Upper lobe of right lung (tissue), 1 donor: ENCODE data around the gene MRPS5. TPM values are rescaled to one million over a fixed set of nuclear protein-coding genes. Genes with fewer than 3 reads are reported as not detected.
"Not testable (repeated sequence)": the region's sequence is repeated elsewhere in the genome, so short reads cannot be mapped to it uniquely, and the experiment has no call there.

Experiments used
- ATAC-seq: fragments of 200-7000 bp; cut with Tn5 transposase; one replicate; pipeline ENCODE4 v1.9.1; 2020; ENCODE audit warnings: mild to moderate bottlenecking, moderate library complexity
- DNase-seq: peaks from one replicate; pipeline ENCODE4 v3.0.0-alpha.2; 2020
- H3K27ac ChIP-seq: fragments of 200-600 bp; one replicate; pipeline ENCODE4 v1.8.0; 2022
- H3K27me3 ChIP-seq: fragments of 200-600 bp; one replicate; pipeline ENCODE4 v1.8.0; 2022; ENCODE audit warnings: mild to moderate bottlenecking
- H3K36me3 ChIP-seq: fragments of 200-600 bp; one replicate; pipeline ENCODE4 v1.8.0; 2022
- H3K4me1 ChIP-seq: fragments of 200-600 bp; one replicate; pipeline ENCODE4 v1.8.0; 2022
- H3K4me3 ChIP-seq: fragments of 200-600 bp; one replicate; pipeline ENCODE4 v1.8.0; 2022; ENCODE audit warnings: mild to moderate bottlenecking
- H3K9me3 ChIP-seq: fragments of 200-600 bp; one replicate; pipeline ENCODE4 v1.8.0; 2022
- CTCF ChIP-seq: fragments of 200-600 bp; IDR thresholded peaks from one replicate; pipeline ENCODE4 v1.8.0; 2022; ENCODE audit warnings: antibody characterized with exemption
- intact Hi-C: fragments of 100-400 bp; cut with DNase I; formaldehyde crosslinking; loops from one replicate; pipeline ENCODE4 v1.11.0; 2022
- total RNA-seq: library from RNA; stranded (reverse); fragmentation: NEBNext Ultra II Directional; extraction: Animal tissue kit (Norgen Biotek cat#: 25700); gene quantifications from one replicate; pipeline ENCODE4 v1.2.1, GENCODE V29; 2021
- donor health status: DM: no; HTN: yes; CAD: no; lungs with severe emphysema.

Gene MRPS5
- total RNA-seq, 1 donor from 2014 or later, result 55.2 TPM

GRCh38 chr2:95106081-95106480 is 15.5 kb downstream of the MRPS5 start:
- peaks cover 99% of the 10 kb centered on the region for H3K36me3 ChIP-seq
- H3K27me3 ChIP-seq, result no peaks in the 10 kb centered on the region
- H3K9me3 ChIP-seq, result no peaks in the 10 kb centered on the region
- intact Hi-C loops, result no loop called here
- TF ChIP-seq CTCF, result no peak
- ATAC-seq (no peak), DNase-seq (no peak)
- H3K4me1 ChIP-seq, result no peaks in the 10 kb centered on the region
- H3K27ac ChIP-seq, result no peak overlapping the region
- H3K4me3 ChIP-seq, result no peak overlapping the region

GRCh38 chr2:95104606-95105005 is 17.0 kb downstream of the MRPS5 start:
- Histone ChIP-seq H3K4me1 (no peaks in the 10 kb centered on the region), H3K4me3 (no peak overlapping the region), H3K27me3 (no peaks in the 10 kb centered on the region), H3K27ac (no peak overlapping the region), H3K36me3 (peaks cover 100% of the 10 kb centered on the region), H3K9me3 (no peaks in the 10 kb centered on the region)
- intact Hi-C loops, result no loop called here
- DNase-seq, result no peak
- TF ChIP-seq CTCF, result no peak
- ATAC-seq, result no peak

- H3K27me3 ChIP-seq, result no peaks in the 10 kb centered on the region
- no peaks in the 10 kb centered on the region for H3K9me3 ChIP-seq
- DNase-seq (no peak), ATAC-seq (no peak)
- peaks cover 69% of the 10 kb centered on the region for H3K36me3 ChIP-seq
- no peak for TF ChIP-seq CTCF
- H3K27ac ChIP-seq, result no peak overlapping the region
- intact Hi-C loops, result no loop called here
- no peaks in the 10 kb centered on the region for H3K4me1 ChIP-seq
- H3K4me3 ChIP-seq, result no peak overlapping the region
Observed at GRCh38 chr2:95099910-95100309, 21.7 kb downstream of the MRPS5 start.

GRCh38 chr2:95098273-95098672 is 23.3 kb downstream of the MRPS5 start:
- DNase-seq, H3K27me3 ChIP-seq, H3K4me3 ChIP-seq, ATAC-seq, H3K4me1 ChIP-seq, intact Hi-C loops, H3K9me3 ChIP-seq, H3K27ac ChIP-seq: not testable (repeated sequence)
- peaks cover 65% of the 10 kb centered on the region for H3K36me3 ChIP-seq

- no peak overlapping the region for H3K27ac ChIP-seq
- no peaks in the 10 kb centered on the region for H3K9me3 ChIP-seq
- no peaks in the 10 kb centered on the region for H3K27me3 ChIP-seq
- ATAC-seq (no peak), DNase-seq (no peak)
- peaks cover 69% of the 10 kb centered on the region for H3K36me3 ChIP-seq
- intact Hi-C loops, result no loop called here
- TF ChIP-seq CTCF, result no peak
- H3K4me3 ChIP-seq, result no peak overlapping the region
- no peaks in the 10 kb centered on the region for H3K4me1 ChIP-seq
Observed at GRCh38 chr2:95091885-95092555, 29.6 kb downstream of the MRPS5 start.

- DNase-seq (no peak), ATAC-seq (no peak)
- Histone ChIP-seq H3K27ac (no peak overlapping the region), H3K4me3 (no peak overlapping the region), H3K27me3 (no peaks in the 10 kb centered on the region), H3K36me3 (peaks cover 63% of the 10 kb centered on the region), H3K9me3 (no peaks in the 10 kb centered on the region), H3K4me1 (no peaks in the 10 kb centered on the region)
- intact Hi-C loops, result no loop called here
- no peak for TF ChIP-seq CTCF
Observed at GRCh38 chr2:95087379-95087778, 34.2 kb downstream of the MRPS5 start.
